Transverse colon (tissue), 4 donors: ENCODE measurements around the gene PTPRR.

Experiments
- CTCF ChIP-seq, 5 experiments: fragments of 200-600 bp in 3 of 5; fragments of 450-650 bp in 2 of 5; sonication (generic) in 3 of 5; IDR thresholded peaks; 1 replicate in 2 of 5; 2 replicates in 3 of 5; pipeline ENCODE4 v1.5.1; 2016 to 2017; ENCODE audit warnings: antibody characterized with exemption in 5 of 5, inconsistent platforms in 3 of 5, mild to moderate bottlenecking in 2 of 5, moderate library complexity in 1 of 5
- POLR2A ChIP-seq: fragments of 450-650 bp; IDR thresholded peaks from one replicate; pipeline ENCODE4 v1.6.1; 2016; ENCODE audit warnings: antibody characterized with exemption, mild to moderate bottlenecking, moderate library complexity
- POLR2AphosphoS5 ChIP-seq, 3 donors: sonication (generic); formaldehyde crosslinking; IDR thresholded peaks; one replicate each; pipeline ENCODE4 v1.6.1; 2016; ENCODE audit warnings: antibody characterized with exemption in 3 of 3

GRCh38 chr12:70966046-70966445 lies 45.5 kb upstream of the PTPRR start:
- no peak for TF ChIP-seq POLR2A
- no peak for TF ChIP-seq POLR2AphosphoS5 (IDR thresholded peaks at IDR 0.05)
- no peak for TF ChIP-seq CTCF (IDR thresholded peaks at IDR 0.05)
